Measurements from ENCODE around the gene CCDC85B.

GRCh38 chr11:65932558-65932919, 42.1 kb downstream of the CCDC85B start:
- TF ChIP-seq POLR2A (IDR thresholded peaks at IDR 0.05) (no peak), CTCF (IDR thresholded peaks at IDR 0.05 in 8 of 11, conservative IDR thresholded peaks at IDR 0.05 in 3 of 11) (no peak)

Data from spleen (tissue), 7 donors.